Measurements from ENCODE around the gene GREM1.

Gene GREM1

GRCh38 chr15:32682569-32682968 is 35.2 kb upstream of the GREM1 start:
- H3K36me3 ChIP-seq (ENCODE audit: control insufficient read depth, insufficient read depth, low read length) = no peaks in the 10 kb centered on the region
- no peak overlapping the region for H3K4me3 ChIP-seq (ENCODE audit: low read length)
- no peak overlapping the region for H3K27ac ChIP-seq (ENCODE audit: low read length)
- WGBS (ENCODE audit: insufficient coverage, insufficient read length) = no CpG with 5 or more reads among the region's 3 CpGs
- no peak for DNase-seq (ENCODE audit: low read depth, low spot score)
- H3K27me3 ChIP-seq (ENCODE audit: control insufficient read depth, insufficient read depth, low read length) = no peaks in the 10 kb centered on the region
- no peaks in the 10 kb centered on the region for H3K4me1 ChIP-seq (ENCODE audit: control insufficient read depth, insufficient read depth, low read length)
- H3K9me3 ChIP-seq (ENCODE audit: control insufficient read depth, insufficient read depth, low read length) = no peaks in the 10 kb centered on the region

GRCh38 chr15:32682977-32683630 is 34.7 kb upstream of the GREM1 start:
- Histone ChIP-seq H3K4me3 (ENCODE audit: low read length) (no peak overlapping the region), H3K4me1 (ENCODE audit: control insufficient read depth, insufficient read depth, low read length) (no peaks in the 10 kb centered on the region), H3K27ac (ENCODE audit: low read length) (no peak overlapping the region), H3K9me3 (ENCODE audit: control insufficient read depth, insufficient read depth, low read length) (no peaks in the 10 kb centered on the region), H3K27me3 (ENCODE audit: control insufficient read depth, insufficient read depth, low read length) (no peaks in the 10 kb centered on the region), H3K36me3 (ENCODE audit: control insufficient read depth, insufficient read depth, low read length) (no peaks in the 10 kb centered on the region)
- no CpG with 5 or more reads among the region's 2 CpGs for WGBS (ENCODE audit: insufficient coverage, insufficient read length)
- no peak for DNase-seq (ENCODE audit: low read depth, low spot score)

GRCh38 chr15:32683906-32684584 is 33.8 kb upstream of the GREM1 start:
- Histone ChIP-seq H3K36me3 (ENCODE audit: control insufficient read depth, insufficient read depth, low read length) (no peaks in the 10 kb centered on the region), H3K4me3 (ENCODE audit: low read length) (no peak overlapping the region), H3K27ac (ENCODE audit: low read length) (no peak overlapping the region), H3K9me3 (ENCODE audit: control insufficient read depth, insufficient read depth, low read length) (no peaks in the 10 kb centered on the region), H3K4me1 (ENCODE audit: control insufficient read depth, insufficient read depth, low read length) (no peaks in the 10 kb centered on the region), H3K27me3 (ENCODE audit: control insufficient read depth, insufficient read depth, low read length) (no peaks in the 10 kb centered on the region)
- no CpG with 5 or more reads among the region's 8 CpGs for whole genome bisulfite sequencing (ENCODE audit: insufficient coverage, insufficient read length)
- DNase-seq (ENCODE audit: low read depth, low spot score) = no peak

GRCh38 chr15:32685576-32685975 is 32.2 kb upstream of the GREM1 start:
- H3K36me3 ChIP-seq (ENCODE audit: control insufficient read depth, insufficient read depth, low read length) = no peaks in the 10 kb centered on the region
- no peak overlapping the region for H3K27ac ChIP-seq (ENCODE audit: low read length)
- DNase-seq (ENCODE audit: low read depth, low spot score) = no peak
- no peaks in the 10 kb centered on the region for H3K9me3 ChIP-seq (ENCODE audit: control insufficient read depth, insufficient read depth, low read length)
- no peaks in the 10 kb centered on the region for H3K4me1 ChIP-seq (ENCODE audit: control insufficient read depth, insufficient read depth, low read length)
- no peaks in the 10 kb centered on the region for H3K27me3 ChIP-seq (ENCODE audit: control insufficient read depth, insufficient read depth, low read length)
- no peak overlapping the region for H3K4me3 ChIP-seq (ENCODE audit: low read length)
- no CpG with 5 or more reads among the region's 1 CpG for WGBS (ENCODE audit: insufficient coverage, insufficient read length)

- DNase-seq (ENCODE audit: low read depth, low spot score) = no peak
Observed at GRCh38 chr15:32687556-32687955, 30.2 kb upstream of the GREM1 start.

GRCh38 chr15:32688151-32688639 is 29.6 kb upstream of the GREM1 start:
- DNase-seq (ENCODE audit: low read depth, low spot score) = no peak
- no peaks in the 10 kb centered on the region for H3K36me3 ChIP-seq (ENCODE audit: control insufficient read depth, insufficient read depth, low read length)
- H3K27me3 ChIP-seq (ENCODE audit: control insufficient read depth, insufficient read depth, low read length) = no peaks in the 10 kb centered on the region
- H3K4me1 ChIP-seq (ENCODE audit: control insufficient read depth, insufficient read depth, low read length) = no peaks in the 10 kb centered on the region; the same call in 1 of the 2 replicates
- WGBS (ENCODE audit: insufficient coverage, insufficient read length) = no CpG with 5 or more reads among the region's 2 CpGs
- H3K9me3 ChIP-seq (ENCODE audit: control insufficient read depth, insufficient read depth, low read length) = no peaks in the 10 kb centered on the region
- no peak overlapping the region for H3K27ac ChIP-seq (ENCODE audit: low read length)
- no peak overlapping the region for H3K4me3 ChIP-seq (ENCODE audit: low read length)

More at GRCh38 chr15:32687556-32687955, 30.2 kb upstream of the GREM1 start:
- no CpG with 5 or more reads among the region's 5 CpGs for WGBS (ENCODE audit: insufficient coverage, insufficient read length)
- H3K9me3 ChIP-seq (ENCODE audit: control insufficient read depth, insufficient read depth, low read length) = no peaks in the 10 kb centered on the region
- H3K27me3 ChIP-seq (ENCODE audit: control insufficient read depth, insufficient read depth, low read length) = no peaks in the 10 kb centered on the region
- H3K4me3 ChIP-seq (ENCODE audit: low read length) = no peak overlapping the region
- H3K27ac ChIP-seq (ENCODE audit: low read length) = no peak overlapping the region
- no peaks in the 10 kb centered on the region for H3K36me3 ChIP-seq (ENCODE audit: control insufficient read depth, insufficient read depth, low read length)
- H3K4me1 ChIP-seq (ENCODE audit: control insufficient read depth, insufficient read depth, low read length) = no peaks in the 10 kb centered on the region; the same call in 1 of the 2 replicates

- no CpG with 5 or more reads among the region's 8 CpGs for WGBS (ENCODE audit: insufficient coverage, insufficient read length)
- Histone ChIP-seq H3K9me3 (ENCODE audit: control insufficient read depth, insufficient read depth, low read length) (no peaks in the 10 kb centered on the region), H3K27ac (ENCODE audit: low read length) (no peak overlapping the region), H3K4me3 (ENCODE audit: low read length) (no peak overlapping the region), H3K36me3 (ENCODE audit: control insufficient read depth, insufficient read depth, low read length) (no peaks in the 10 kb centered on the region), H3K27me3 (ENCODE audit: control insufficient read depth, insufficient read depth, low read length) (no peaks in the 10 kb centered on the region), H3K4me1 (ENCODE audit: control insufficient read depth, insufficient read depth, low read length) (no peaks in the 10 kb centered on the region; the same call in 1 of the 2 replicates)
- DNase-seq (ENCODE audit: low read depth, low spot score) = no peak
Observed at GRCh38 chr15:32690941-32691688, 26.7 kb upstream of the GREM1 start.

- no peaks in the 10 kb centered on the region for H3K9me3 ChIP-seq (ENCODE audit: control insufficient read depth, insufficient read depth, low read length)
- no peaks in the 10 kb centered on the region; the same call in 1 of the 2 replicates for H3K4me1 ChIP-seq (ENCODE audit: control insufficient read depth, insufficient read depth, low read length)
- H3K4me3 ChIP-seq (ENCODE audit: low read length) = no peak overlapping the region
- no peak overlapping the region for H3K27ac ChIP-seq (ENCODE audit: low read length)
- DNase-seq (ENCODE audit: low read depth, low spot score) = no peak
- no peaks in the 10 kb centered on the region for H3K36me3 ChIP-seq (ENCODE audit: control insufficient read depth, insufficient read depth, low read length)
- H3K27me3 ChIP-seq (ENCODE audit: control insufficient read depth, insufficient read depth, low read length) = no peaks in the 10 kb centered on the region
- no CpG with 5 or more reads among the region's 10 CpGs for WGBS (ENCODE audit: insufficient coverage, insufficient read length)
Observed at GRCh38 chr15:32691689-32692038, 26.1 kb upstream of the GREM1 start.

- no peak overlapping the region for H3K27ac ChIP-seq (ENCODE audit: low read length)
- no peaks in the 10 kb centered on the region for H3K36me3 ChIP-seq (ENCODE audit: control insufficient read depth, insufficient read depth, low read length)
- no peaks in the 10 kb centered on the region for H3K27me3 ChIP-seq (ENCODE audit: control insufficient read depth, insufficient read depth, low read length)
- H3K4me1 ChIP-seq (ENCODE audit: control insufficient read depth, insufficient read depth, low read length) = no peaks in the 10 kb centered on the region; the same call in 1 of the 2 replicates
- DNase-seq (ENCODE audit: low read depth, low spot score) = no peak
- H3K9me3 ChIP-seq (ENCODE audit: control insufficient read depth, insufficient read depth, low read length) = no peaks in the 10 kb centered on the region
- no peak overlapping the region for H3K4me3 ChIP-seq (ENCODE audit: low read length)
- WGBS (ENCODE audit: insufficient coverage, insufficient read length) = no CpG with 5 or more reads among the region's 2 CpGs
Observed at GRCh38 chr15:32692286-32692685, 25.5 kb upstream of the GREM1 start.

GRCh38 chr15:32694222-32694983 is 23.4 kb upstream of the GREM1 start:
- no CpG with 5 or more reads among the region's 3 CpGs for WGBS (ENCODE audit: insufficient coverage, insufficient read length)

More at GRCh38 chr15:32694222-32694983, 23.4 kb upstream of the GREM1 start:
- Histone ChIP-seq H3K4me1 (ENCODE audit: control insufficient read depth, insufficient read depth, low read length) (no peaks in the 10 kb centered on the region; the same call in 1 of the 2 replicates), H3K9me3 (ENCODE audit: control insufficient read depth, insufficient read depth, low read length) (no peaks in the 10 kb centered on the region), H3K36me3 (ENCODE audit: control insufficient read depth, insufficient read depth, low read length) (no peaks in the 10 kb centered on the region), H3K27me3 (ENCODE audit: control insufficient read depth, insufficient read depth, low read length) (no peaks in the 10 kb centered on the region), H3K4me3 (ENCODE audit: low read length) (no peak overlapping the region), H3K27ac (ENCODE audit: low read length) (no peak overlapping the region)
- no peak for DNase-seq (ENCODE audit: low read depth, low spot score)
